HepG2 (cell line): ENCODE data around the gene AGXT. TPM values are rescaled to one million over a fixed set of nuclear protein-coding genes. Genes with fewer than 3 reads are reported as not detected.

Source experiments
- ARNT2 ChIP-seq: sonication (generic); formaldehyde crosslinking; IDR thresholded peaks from 2 replicates; pipeline ENCODE4 v1.8.0; 2022; ENCODE audit warnings: mild to moderate bottlenecking, low read depth, missing genetic modification reagents, moderate library complexity
- CHD2 ChIP-seq: IDR thresholded peaks from 2 replicates; pipeline ENCODE4 v1.6.1; 2011; ENCODE audit warnings: low read depth, low read length, improper control_type of control experiment
- CREB1 ChIP-seq, 2 experiments: fragments of 450-650 bp in 1 of 2; IDR thresholded peaks; 2 replicates each; pipeline ENCODE4 v1.6.1; 2016 to 2017; ENCODE audit warnings: control low read depth in 1 of 2, mild to moderate bottlenecking in 1 of 2, missing compliant biosample characterization in 1 of 2, missing genetic modification characterization in 1 of 2
- KAT8 ChIP-seq: IDR thresholded peaks from 2 replicates; pipeline ENCODE4 v1.6.1; 2016; ENCODE audit warnings: missing genetic modification reagents, missing compliant biosample characterization
- NFE2L1 ChIP-seq: sonication (generic); formaldehyde crosslinking; IDR thresholded peaks from 2 replicates; pipeline ENCODE4 v1.4.0; 2020; ENCODE audit warnings: missing genetic modification reagents, mild to moderate bottlenecking, borderline replicate concordance
- NR2F1 ChIP-seq, 2 experiments: fragments of 450-650 bp in 1 of 2; formaldehyde crosslinking in 1 of 2; IDR thresholded peaks; 2 replicates each; pipeline versions ENCODE4 v1.5.0 to v1.6.1; 2016 to 2020; ENCODE audit warnings: mild to moderate bottlenecking in 1 of 2, missing compliant biosample characterization in 1 of 2, missing genetic modification reagents in 1 of 2, moderate library complexity in 1 of 2
- NR2F6 ChIP-seq, 2 experiments: IDR thresholded peaks; 2 replicates each; pipeline ENCODE4 v1.6.1; 2016; ENCODE audit warnings: antibody characterized with exemption in 1 of 2, mild to moderate bottlenecking in 1 of 2
- POLR2G ChIP-seq: fragments of 200-400 bp; formaldehyde crosslinking; IDR thresholded peaks from 2 replicates; pipeline ENCODE4 v1.6.1; 2018; ENCODE audit warnings: mild to moderate bottlenecking, low read depth, low read length, moderate library complexity
- PRMT3 ChIP-seq: sonication (generic); formaldehyde crosslinking; IDR thresholded peaks from 2 replicates; pipeline ENCODE4 v1.8.1; 2022; ENCODE audit warnings: low read depth, mild to moderate bottlenecking, moderate library complexity, missing genetic modification reagents, borderline replicate concordance
- RCOR2 ChIP-seq: IDR thresholded peaks from 2 replicates; pipeline ENCODE4 v1.6.1; 2016; ENCODE audit warnings: missing biosample characterization, missing genetic modification reagents
- TCF7L2 ChIP-seq: IDR thresholded peaks from 2 replicates; pipeline ENCODE4 v1.6.1; 2011; ENCODE audit warnings: mild to moderate bottlenecking, low read depth, low read length, moderate library complexity
- TGIF2 ChIP-seq: IDR thresholded peaks from 2 replicates; pipeline ENCODE4 v1.6.1; 2016; ENCODE audit warnings: control low read depth, missing compliant biosample characterization
- YEATS4 ChIP-seq: sonication (generic); formaldehyde crosslinking; IDR thresholded peaks from 2 replicates; pipeline ENCODE4 v1.4.0; 2020; ENCODE audit warnings: missing genetic modification reagents, borderline replicate concordance
- YY1 ChIP-seq: IDR thresholded peaks from 2 replicates; pipeline ENCODE4 v1.6.1; 2011; ENCODE audit warnings: low read length, low read depth, moderate library complexity, mild to moderate bottlenecking; ENCODE audit not compliant: insufficient read depth, insufficient replicate concordance
- ZBTB42 ChIP-seq: sonication (generic); formaldehyde crosslinking; IDR thresholded peaks from 2 replicates; pipeline ENCODE4 v1.5.0; 2020; ENCODE audit warnings: mild to moderate bottlenecking, missing genetic modification reagents
- ZFP36 ChIP-seq: fragments of 150-350 bp; IDR thresholded peaks from 2 replicates; pipeline ENCODE4 v1.6.1; 2018; ENCODE audit warnings: borderline replicate concordance, low read length, low read depth; ENCODE audit not compliant: partially characterized antibody
- ZNF260 ChIP-seq: sonication (generic); formaldehyde crosslinking; IDR thresholded peaks from 2 replicates; pipeline ENCODE4 v1.4.0; 2020; ENCODE audit warnings: missing genetic modification reagents, low read depth, mild to moderate bottlenecking, borderline replicate concordance
- ZNF510 ChIP-seq: sonication (generic); formaldehyde crosslinking; IDR thresholded peaks from 2 replicates; pipeline ENCODE4 v1.4.0; 2020; ENCODE audit warnings: low read depth, mild to moderate bottlenecking, missing genetic modification reagents
- ZNF672 ChIP-seq: sonication (generic); formaldehyde crosslinking; IDR thresholded peaks from 2 replicates; pipeline ENCODE4 v1.8.1; 2022; ENCODE audit warnings: missing genetic modification reagents
- ZNF703 ChIP-seq: sonication (generic); formaldehyde crosslinking; IDR thresholded peaks from 2 replicates; pipeline ENCODE4 v1.5.1; 2020; ENCODE audit warnings: missing genetic modification reagents, mild to moderate bottlenecking, moderate library complexity, borderline replicate concordance
- ZSCAN12 ChIP-seq: sonication (generic); formaldehyde crosslinking; IDR thresholded peaks from 2 replicates; pipeline ENCODE4 v1.9.0; 2021; ENCODE audit warnings: mild to moderate bottlenecking, missing genetic modification reagents
- polyA plus RNA-seq, 8 experiments: library from polyadenylated mRNA; depleted of rRNA in 3 of 8; stranded (reverse) in 7 of 8; unstranded in 1 of 8; fragments of >200 nt; fragmentation: Illumina TruSeq in 4 of 8; extraction: Trizol in 4 of 8; gene quantifications; 2 replicates each; pipeline versions ENCODE4 v1.2.1 to v1.2.3, GENCODE V29; 2011 to 2016; ENCODE audit warnings: low read depth in 4 of 8, missing spikeins in 1 of 8, mixed read lengths in 1 of 8; ENCODE audit not compliant: insufficient read depth in 1 of 8
- total RNA-seq, 5 experiments: library from RNA; depleted of rRNA; stranded (reverse); fragments of >200 nt; fragmentation: Illumina TruSeq; extraction: Trizol; gene quantifications; 2 replicates each; pipeline ENCODE4 v1.2.3, GENCODE V29; 2016; ENCODE audit warnings: low read depth in 1 of 5
- TF ChIP-seq, protein P1 (sequence below): IDR thresholded peaks from 2 replicates; pipeline ENCODE4 v1.6.1; 2018; ENCODE audit warnings: missing genetic modification reagents
- TF ChIP-seq, protein P2 (sequence below): sonication (generic); formaldehyde crosslinking; IDR thresholded peaks from 2 replicates; pipeline ENCODE4 v1.8.1; 2023; ENCODE audit warnings: mild to moderate bottlenecking, moderate library complexity, missing genetic modification reagents
- TF ChIP-seq, protein P3 (sequence below): IDR thresholded peaks from 2 replicates; pipeline ENCODE4 v1.6.1; 2016; ENCODE audit warnings: mild to moderate bottlenecking, missing biosample characterization, missing genetic modification reagents
- TF ChIP-seq, protein P4 (sequence below): sonication (generic); formaldehyde crosslinking; IDR thresholded peaks from 2 replicates; pipeline ENCODE4 v1.8.1; 2023; ENCODE audit warnings: mild to moderate bottlenecking, missing genetic modification reagents

AGXT gene
- total and polyA plus RNA-seq, 2 of the 13 experiments (the other 11 are each of a cell fraction or from before 2014, with no cell fraction given): 41.9 to 96.1 TPM

DNA sequence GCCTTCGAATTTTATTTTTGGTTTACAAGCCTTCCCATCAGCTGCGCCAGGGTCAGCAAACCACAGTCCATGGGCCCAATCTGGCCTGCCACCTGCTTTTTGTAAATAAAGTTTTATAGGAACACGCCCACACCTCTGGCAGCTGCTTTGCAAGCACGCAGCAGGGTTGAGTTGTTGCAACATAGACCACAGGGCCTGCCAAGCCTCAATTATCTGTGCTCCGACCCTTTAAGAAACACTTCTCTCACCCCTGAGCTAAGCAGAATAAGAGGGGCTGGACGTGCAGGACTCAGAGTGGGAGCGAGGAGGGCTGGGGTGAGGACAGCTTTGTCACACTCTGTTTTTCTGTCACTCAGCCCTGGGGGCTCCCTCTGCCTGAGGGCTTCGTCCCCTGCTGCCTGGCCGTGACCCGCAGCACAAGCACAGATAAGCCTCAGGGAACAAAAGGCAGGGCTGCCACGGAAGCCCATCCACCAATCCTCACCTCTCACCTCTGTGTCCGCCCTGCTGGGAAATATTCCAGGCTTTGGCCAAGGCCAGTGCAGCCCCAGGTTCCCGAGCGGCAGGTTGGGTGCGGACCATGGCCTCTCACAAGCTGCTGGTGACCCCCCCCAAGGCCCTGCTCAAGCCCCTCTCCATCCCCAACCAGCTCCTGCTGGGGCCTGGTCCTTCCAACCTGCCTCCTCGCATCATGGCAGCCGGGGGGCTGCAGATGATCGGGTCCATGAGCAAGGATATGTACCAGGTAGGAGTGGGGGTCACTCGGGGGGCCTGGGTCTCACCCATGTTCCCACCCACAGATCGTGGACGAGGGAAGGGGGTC lies at the start of gene AGXT (continued):
- TF ChIP-seq, protein P1, sequence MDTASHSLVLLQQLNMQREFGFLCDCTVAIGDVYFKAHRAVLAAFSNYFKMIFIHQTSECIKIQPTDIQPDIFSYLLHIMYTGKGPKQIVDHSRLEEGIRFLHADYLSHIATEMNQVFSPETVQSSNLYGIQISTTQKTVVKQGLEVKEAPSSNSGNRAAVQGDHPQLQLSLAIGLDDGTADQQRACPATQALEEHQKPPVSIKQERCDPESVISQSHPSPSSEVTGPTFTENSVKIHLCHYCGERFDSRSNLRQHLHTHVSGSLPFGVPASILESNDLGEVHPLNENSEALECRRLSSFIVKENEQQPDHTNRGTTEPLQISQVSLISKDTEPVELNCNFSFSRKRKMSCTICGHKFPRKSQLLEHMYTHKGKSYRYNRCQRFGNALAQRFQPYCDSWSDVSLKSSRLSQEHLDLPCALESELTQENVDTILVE (CRISPR knock-in tag): 0 out of 2 replicates have a peak, but pooled peaks have one; percentile 27
- TF ChIP-seq ZSCAN12 (CRISPR knock-in tag) (peak; percentile 67; the same call in 1 of the 2 replicates), RCOR2 (CRISPR knock-in tag) (peak; percentile 49; the same call in 1 of the 2 replicates), ZNF703 (CRISPR knock-in tag) (0 out of 2 replicates have a peak, but pooled peaks have one; percentile 38), PRMT3 (CRISPR knock-in tag) (no peak), ZBTB42 (CRISPR knock-in tag) (0 out of 2 replicates have a peak, but pooled peaks have one; percentile 86), TCF7L2 (no peak), ZNF510 (0 out of 2 replicates have a peak, but pooled peaks have one; percentile 19), CREB1 (IDR thresholded peaks at IDR 0.05) (no peak), CREB1 (CRISPR knock-in tag; IDR thresholded peaks at IDR 0.05) (no peak), ZFP36 (no peak), TGIF2 (CRISPR knock-in tag) (no peak; the same call in 1 of the 2 replicates), YY1 (peak; percentile 34), ARNT2 (CRISPR knock-in tag) (peak; percentile 89), ZNF260 (CRISPR knock-in tag) (no peak), NFE2L1 (CRISPR knock-in tag) (no peak), YEATS4 (CRISPR knock-in tag) (peak; percentile 72; the same call in 1 of the 2 replicates), KAT8 (CRISPR knock-in tag) (peak; percentile 77), ZNF672 (CRISPR knock-in tag) (peak; percentile 70; the same call in 1 of the 2 replicates), NR2F1 (CRISPR knock-in tag; IDR thresholded peaks at IDR 0.05) (peak; percentile 65 to 75; a peak in 3 of 4 replicates), NR2F6 (IDR thresholded peaks at IDR 0.05) (peak; percentile 89), NR2F6 (CRISPR knock-in tag; IDR thresholded peaks at IDR 0.05) (peak; percentile 94), CHD2 (no peak), POLR2G (no peak)
- TF ChIP-seq, protein P2, sequence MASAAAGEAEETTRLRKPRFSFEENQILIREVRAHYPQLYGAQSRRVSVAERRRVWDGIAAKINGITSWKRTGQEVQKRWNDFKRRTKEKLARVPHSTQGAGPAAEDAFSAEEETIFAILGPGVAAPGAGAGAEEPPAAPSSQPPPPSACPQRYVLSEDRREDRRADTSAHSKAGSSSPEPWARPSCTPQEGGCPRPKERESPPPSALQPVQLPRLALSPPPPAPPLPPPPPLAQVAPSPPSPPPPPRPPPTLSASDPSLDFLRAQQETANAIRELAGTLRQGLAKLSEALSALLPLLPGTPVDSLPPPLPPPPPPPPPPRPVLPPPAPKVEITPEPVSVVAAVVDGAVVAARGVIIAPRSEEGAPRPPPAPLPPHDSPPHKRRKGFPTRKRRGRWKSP (CRISPR knock-in tag): peak; percentile 72; the same call in 1 of the 2 replicates
- TF ChIP-seq, protein P3, sequence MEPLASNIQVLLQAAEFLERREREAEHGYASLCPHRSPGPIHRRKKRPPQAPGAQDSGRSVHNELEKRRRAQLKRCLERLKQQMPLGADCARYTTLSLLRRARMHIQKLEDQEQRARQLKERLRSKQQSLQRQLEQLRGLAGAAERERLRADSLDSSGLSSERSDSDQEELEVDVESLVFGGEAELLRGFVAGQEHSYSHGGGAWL (CRISPR knock-in tag): peak; percentile 82
- TF ChIP-seq, protein P4, sequence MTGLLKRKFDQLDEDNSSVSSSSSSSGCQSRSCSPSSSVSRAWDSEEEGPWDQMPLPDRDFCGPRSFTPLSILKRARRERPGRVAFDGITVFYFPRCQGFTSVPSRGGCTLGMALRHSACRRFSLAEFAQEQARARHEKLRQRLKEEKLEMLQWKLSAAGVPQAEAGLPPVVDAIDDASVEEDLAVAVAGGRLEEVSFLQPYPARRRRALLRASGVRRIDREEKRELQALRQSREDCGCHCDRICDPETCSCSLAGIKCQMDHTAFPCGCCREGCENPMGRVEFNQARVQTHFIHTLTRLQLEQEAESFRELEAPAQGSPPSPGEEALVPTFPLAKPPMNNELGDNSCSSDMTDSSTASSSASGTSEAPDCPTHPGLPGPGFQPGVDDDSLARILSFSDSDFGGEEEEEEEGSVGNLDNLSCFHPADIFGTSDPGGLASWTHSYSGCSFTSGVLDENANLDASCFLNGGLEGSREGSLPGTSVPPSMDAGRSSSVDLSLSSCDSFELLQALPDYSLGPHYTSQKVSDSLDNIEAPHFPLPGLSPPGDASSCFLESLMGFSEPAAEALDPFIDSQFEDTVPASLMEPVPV (CRISPR knock-in tag): no peak
